Activated naive CD4-positive, alpha-beta T cell treated with anti-CD3 and anti-CD28 coated beads, Interleukin-2, amount 50 U/mL, for 24 hours (primary cell): ENCODE data around the gene TSPY9.
"Not testable (repeated sequence)": the region's sequence is repeated elsewhere in the genome, so short reads cannot be mapped to it uniquely, and the experiment has no call there.

Experiments used
- H3K27ac Mint-ChIP-seq: one replicate; pipeline ENCODE4 v1.8.0; 2021; ENCODE audit warnings: mild to moderate bottlenecking, mixed read lengths
- H3K27me3 Mint-ChIP-seq: one replicate; pipeline ENCODE4 v1.8.0; 2021; ENCODE audit warnings: mixed read lengths
- H3K36me3 Mint-ChIP-seq: one replicate; pipeline ENCODE4 v1.8.0; 2021; ENCODE audit warnings: mixed read lengths
- H3K4me1 Mint-ChIP-seq: one replicate; pipeline ENCODE4 v1.8.0; 2021; ENCODE audit warnings: mixed read lengths
- H3K4me3 Mint-ChIP-seq: one replicate; pipeline ENCODE4 v1.8.0; 2021; ENCODE audit warnings: mild to moderate bottlenecking, mixed read lengths
- H3K9me3 Mint-ChIP-seq: one replicate; pipeline ENCODE4 v1.8.0; 2021; ENCODE audit warnings: mixed read lengths

Gene TSPY9

GRCh38 chrY:9486967-9487366, at the start of gene TSPY9:
Gene TSPY9, plus strand, starts transcription at chrY:9487267. Its CDS starts 46 bp downstream, at chrY:9487313.
- H3K9me3 Mint-ChIP-seq, H3K4me3 Mint-ChIP-seq, H3K36me3 Mint-ChIP-seq, H3K27ac Mint-ChIP-seq, H3K4me1 Mint-ChIP-seq, H3K27me3 Mint-ChIP-seq: not testable (repeated sequence)

GRCh38 chrY:9466655-9467054, 20.4 kb upstream of the TSPY9 start, which contains the start of gene TSPY1:
Gene TSPY1, plus strand, starts transcription at chrY:9466955. Its CDS starts 46 bp downstream, at chrY:9467001.
- not testable (repeated sequence) for H3K27me3 Mint-ChIP-seq, H3K4me3 Mint-ChIP-seq, H3K4me1 Mint-ChIP-seq, H3K9me3 Mint-ChIP-seq, H3K27ac Mint-ChIP-seq, H3K36me3 Mint-ChIP-seq

GRCh38 chrY:9504396-9504795, 17.3 kb downstream of the TSPY9 start:
- not testable (repeated sequence) for H3K27me3 Mint-ChIP-seq, H3K4me1 Mint-ChIP-seq, H3K4me3 Mint-ChIP-seq, H3K9me3 Mint-ChIP-seq, H3K27ac Mint-ChIP-seq, H3K36me3 Mint-ChIP-seq

GRCh38 chrY:9516287-9516686, 29.2 kb downstream of the TSPY9 start:
- not testable (repeated sequence) for H3K9me3 Mint-ChIP-seq, H3K4me1 Mint-ChIP-seq, H3K4me3 Mint-ChIP-seq, H3K36me3 Mint-ChIP-seq, H3K27me3 Mint-ChIP-seq, H3K27ac Mint-ChIP-seq

- H3K27me3 Mint-ChIP-seq, H3K4me1 Mint-ChIP-seq, H3K27ac Mint-ChIP-seq, H3K4me3 Mint-ChIP-seq, H3K36me3 Mint-ChIP-seq, H3K9me3 Mint-ChIP-seq: not testable (repeated sequence)
Measured at GRCh38 chrY:9527580-9527979, 40.5 kb downstream of the TSPY9 start, which contains the start of gene TSPY10. Gene TSPY10, plus strand, starts transcription at chrY:9527880. Its CDS starts 46 bp downstream, at chrY:9527926.
